ENCODE data around the gene TBL2.
"Not testable (repeated sequence)": the region's sequence is repeated elsewhere in the genome, so short reads cannot be mapped to it uniquely, and the experiment has no call there.

GRCh38 chr7:73535918-73536317, 42.5 kb downstream of the TBL2 start:
- TF ChIP-seq CTCF (conservative IDR thresholded peaks at IDR 0.05; ENCODE audit: low read depth, low read length); EZH2 (IDR thresholded peaks at IDR 0.05; ENCODE audit: low read length, unreplicated experiment); EZH2phosphoT487 (IDR thresholded peaks at IDR 0.05; ENCODE audit: borderline replicate concordance, low read length): not testable (repeated sequence)

Measured in PC-3 (cell line).